NCI-H526 (cell line): ENCODE data around the gene PPY.
"Not testable (repeated sequence)": the region's sequence is repeated elsewhere in the genome, so short reads cannot be mapped to it uniquely, and the experiment has no call there.

Source experiments
- DNase-seq, 2 experiments: peaks; one replicate each; lab custom pipeline; 2025; lab: John Stamatoyannopoulos, UW

The PPY gene

GRCh38 chr17:43932357-43932756, 9.9 kb downstream of the PPY start:
- no peak for DNase-seq

DNA sequence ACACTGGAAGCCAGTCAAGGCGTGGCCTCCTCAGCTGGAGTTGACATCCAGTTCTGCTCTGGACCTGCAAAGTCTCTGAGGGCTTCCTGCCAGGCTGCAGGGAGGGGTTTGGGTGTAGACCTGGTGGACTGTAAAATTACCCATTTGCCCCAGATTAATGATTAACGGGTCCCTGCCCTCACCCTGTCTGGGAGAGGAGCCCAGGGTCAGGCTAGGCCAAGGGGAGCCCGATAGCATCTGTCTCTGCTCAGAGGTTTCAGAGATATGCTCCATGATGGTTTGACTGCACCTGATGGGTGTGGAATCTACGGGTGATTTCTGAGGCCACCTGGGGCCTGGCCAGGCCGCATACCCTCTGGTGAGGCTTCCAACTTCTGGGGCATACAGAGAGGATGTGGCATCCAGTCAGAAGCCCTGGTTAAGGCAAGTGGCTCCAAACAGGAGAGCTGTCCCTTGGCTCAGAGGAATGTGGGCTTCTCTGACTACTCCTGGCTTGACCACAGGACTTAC, 11.2 kb downstream of the PPY start:
- DNase-seq, result peak in 1 of 2 experiments; percentile 71

DNA sequence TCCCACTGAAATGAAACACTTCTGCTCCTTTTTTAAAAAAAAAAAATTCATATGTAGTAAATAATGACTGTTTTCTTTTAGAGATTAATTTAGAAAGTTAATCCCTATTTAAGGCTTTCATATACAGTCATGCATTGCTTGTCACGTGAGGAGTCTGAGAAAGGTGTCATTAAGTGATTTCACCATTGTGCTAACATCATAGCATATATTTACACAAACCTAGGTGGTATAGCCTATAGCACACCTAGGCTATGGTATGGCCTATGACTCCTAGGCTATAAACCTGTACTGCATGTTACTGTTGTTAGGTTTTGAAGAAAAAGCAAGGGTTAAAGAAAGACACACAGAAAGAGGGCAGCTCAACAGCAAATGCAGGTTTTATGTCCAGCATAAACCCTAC, 13.7 kb downstream of the PPY start:
- no peak for DNase-seq

DNA sequence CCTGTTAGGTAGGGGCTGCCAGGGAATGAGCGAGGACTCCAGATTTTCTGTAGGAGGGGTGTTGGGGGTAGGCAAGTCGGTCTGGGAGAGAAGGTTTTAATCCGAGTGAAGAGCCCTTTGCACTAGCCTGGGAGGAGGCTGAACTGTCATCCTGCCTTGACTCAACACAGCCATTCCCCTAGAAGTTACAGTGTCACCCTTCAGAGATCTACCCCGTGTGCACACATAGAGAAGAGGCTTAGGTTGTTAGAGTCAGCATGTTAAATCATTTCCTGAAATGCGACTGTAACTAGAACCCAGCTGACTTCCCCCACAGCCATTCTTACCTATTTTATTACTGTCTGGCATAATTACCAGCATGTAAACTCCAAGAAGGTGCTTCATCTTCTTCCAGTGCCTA, 14.3 kb downstream of the PPY start:
- DNase-seq, result not testable (repeated sequence)

DNA sequence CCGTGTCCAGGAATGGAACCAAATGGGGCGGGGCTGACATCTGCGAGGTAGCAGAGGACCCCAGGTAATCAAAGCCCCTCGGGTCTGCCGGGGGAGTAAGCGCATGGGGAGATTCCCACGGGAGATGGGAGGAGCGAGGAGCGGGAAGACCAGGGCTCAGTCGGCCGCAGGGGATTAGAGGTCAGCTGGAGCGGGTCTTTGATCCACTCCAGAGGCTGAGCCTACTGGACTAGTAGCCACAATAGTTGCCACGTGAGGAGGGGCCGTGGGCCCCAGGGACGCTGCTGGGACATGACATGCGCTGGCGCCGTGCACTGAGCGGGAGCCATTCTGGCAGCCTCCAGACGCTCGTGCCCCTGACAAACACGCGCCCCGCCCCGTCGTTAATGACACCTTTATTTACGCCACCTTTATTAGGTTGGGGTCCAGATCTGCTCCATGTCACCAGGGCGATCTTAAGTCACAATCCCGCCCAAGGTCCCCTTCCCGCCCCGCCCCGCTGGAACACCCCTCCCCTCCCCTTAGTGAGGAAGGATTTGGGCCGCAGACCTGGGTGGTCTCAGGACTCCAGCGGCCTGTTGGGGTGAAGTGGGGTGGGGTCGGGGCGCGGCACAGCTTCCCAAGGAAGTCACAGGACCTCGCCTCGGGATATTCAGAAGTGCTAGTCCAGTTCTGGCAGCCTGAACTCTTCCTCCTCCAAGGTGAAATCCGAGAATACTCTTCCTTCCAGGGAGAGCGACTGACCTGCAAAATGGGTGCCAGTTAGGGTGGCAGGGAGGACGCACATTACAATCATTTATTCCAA, 15.0 kb downstream of the PPY start:
- DNase-seq, result no peak

GRCh38 chr17:43924558-43924957, 17.7 kb downstream of the PPY start:
- DNase-seq, result no peak

GRCh38 chr17:43920500-43921095, 21.7 kb downstream of the PPY start:
- no peak for DNase-seq

DNA sequence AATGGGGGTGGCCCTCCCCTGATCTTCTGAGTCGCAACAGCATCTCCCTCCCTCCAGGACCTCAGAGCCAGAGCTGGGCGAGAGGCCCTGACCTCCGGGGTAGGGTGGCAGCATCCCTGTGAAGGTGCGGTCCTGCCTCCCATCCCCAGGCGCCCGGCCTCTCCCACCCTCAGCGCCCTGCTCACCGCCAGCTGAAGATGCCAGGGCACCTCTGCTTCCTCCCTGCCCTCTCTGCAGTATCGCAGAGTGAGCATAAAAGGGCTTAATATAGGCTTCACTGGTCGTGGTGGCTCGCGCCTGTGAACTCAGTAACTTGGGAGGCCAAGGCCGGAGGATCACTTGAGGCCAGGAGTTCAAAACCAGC, 24.3 kb downstream of the PPY start:
- DNase-seq, result no peak

DNA sequence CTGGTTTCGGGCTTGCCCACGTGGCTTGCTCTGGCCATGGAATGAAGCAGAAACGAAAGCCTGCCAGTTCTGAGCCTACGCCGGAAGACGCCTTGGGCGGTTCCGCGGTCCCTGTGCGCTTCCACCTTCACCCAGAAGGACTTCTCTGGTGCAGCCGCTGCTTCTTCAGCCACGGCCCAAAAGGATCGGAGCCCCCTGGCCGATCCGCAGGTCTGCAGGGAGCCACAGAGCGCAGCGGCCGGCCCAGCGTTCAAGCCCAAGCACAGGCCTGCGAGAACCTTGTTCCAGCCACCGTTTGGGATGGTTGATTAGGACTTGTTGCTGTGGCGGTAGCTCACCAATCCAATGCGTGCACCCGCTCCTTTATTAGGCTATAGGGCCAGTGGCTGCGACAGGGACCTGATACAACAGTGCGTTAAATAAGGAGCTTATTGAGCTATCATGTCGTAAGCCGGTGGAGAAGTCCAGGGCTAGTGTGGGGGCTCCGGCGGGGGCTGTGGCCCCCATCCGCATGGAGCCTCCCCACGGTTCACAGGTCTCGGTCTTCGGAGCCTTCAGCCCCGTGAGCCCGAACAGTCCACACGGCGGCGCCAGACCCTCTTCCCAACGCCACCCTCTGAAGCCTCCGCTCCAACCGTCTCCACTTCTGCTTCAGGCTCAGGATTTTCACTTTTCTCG, 24.8 kb downstream of the PPY start:
- peak in 1 of 2 experiments; percentile 25 for DNase-seq

GRCh38 chr17:43917016-43917347, 25.3 kb downstream of the PPY start:
- no peak for DNase-seq

DNA sequence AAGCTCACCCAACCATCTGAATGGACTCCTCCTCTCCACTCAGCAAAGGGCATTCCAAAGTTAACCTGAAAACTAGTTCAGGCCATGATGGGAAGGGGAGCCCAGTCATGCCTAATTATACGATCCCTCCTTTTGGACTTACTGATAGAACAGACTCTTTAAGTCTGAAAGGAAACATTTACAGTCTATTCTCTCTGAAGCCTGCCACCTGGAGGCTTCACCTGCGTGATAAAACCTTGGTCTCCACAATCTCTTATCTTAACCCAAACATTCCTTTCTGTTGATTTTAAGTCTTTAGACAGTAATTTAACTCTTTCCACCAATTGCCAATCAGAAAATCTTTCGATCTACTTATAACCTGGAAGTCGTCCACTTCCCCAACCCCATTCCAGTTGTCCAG, 25.9 kb downstream of the PPY start:
- no peak for DNase-seq

DNA sequence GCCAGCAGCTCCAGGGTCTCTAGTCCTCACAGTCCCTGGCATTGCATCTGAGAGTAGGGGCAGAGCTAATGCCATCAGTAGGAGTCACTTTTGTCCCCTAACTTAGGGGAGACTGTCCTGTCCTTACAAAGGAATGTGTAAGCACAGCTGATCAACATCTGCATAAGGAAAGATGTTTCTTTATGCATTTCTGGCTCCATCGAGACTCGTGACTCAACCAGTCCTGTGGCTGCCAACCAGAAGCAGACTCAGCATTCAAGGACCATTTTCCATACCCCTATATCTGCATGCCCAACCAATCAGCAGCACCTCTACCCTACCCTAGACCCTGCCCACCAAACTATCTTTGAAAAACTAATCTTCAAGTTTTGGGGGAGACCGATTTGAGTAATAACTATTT, 26.7 kb downstream of the PPY start:
- DNase-seq, result no peak

DNA sequence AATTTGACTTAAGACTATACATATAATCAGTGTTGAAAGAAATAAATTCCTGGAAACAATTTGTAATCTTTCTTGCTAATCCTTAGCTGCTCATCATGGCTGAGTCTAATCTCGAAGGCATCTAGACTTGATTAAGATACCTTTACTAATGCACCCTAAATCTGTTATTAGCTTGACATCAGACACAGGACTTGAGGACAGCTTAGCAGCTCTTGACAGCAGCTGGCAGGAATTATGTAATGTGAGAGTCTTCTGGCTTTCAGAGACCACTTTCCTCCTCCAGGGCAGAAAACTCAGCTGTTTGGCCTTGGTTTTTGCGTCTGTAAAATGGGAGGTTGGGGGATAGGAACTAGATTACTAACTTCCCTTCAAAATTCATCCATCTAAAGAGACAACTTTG, 27.8 kb downstream of the PPY start:
- DNase-seq, result no peak

GRCh38 chr17:43913584-43913983, 28.7 kb downstream of the PPY start:
- DNase-seq, result no peak

DNA sequence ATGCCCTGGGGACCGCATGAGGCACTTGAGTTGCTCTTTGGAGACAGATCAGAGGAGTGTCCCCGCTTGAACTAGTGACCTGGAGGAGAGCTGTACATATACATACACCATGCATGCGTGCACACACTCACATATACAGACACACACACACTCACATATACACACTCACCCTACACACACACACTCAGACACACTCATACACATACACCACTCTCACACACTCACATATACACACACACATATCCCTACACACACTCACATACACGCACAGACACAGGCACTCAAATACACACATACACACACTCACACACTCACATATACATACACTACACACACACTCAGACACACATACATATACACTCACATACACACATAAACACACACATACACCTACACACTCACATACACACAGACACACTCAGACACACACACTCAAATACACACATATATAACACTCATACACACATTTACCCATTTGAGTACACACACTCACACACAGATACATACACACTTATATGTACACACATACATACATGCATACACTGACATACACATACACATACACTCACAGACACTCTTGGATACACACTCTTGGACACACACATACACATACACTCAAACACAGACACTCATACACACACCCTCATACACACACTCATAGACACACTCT, 29.5 kb downstream of the PPY start:
- DNase-seq, result no peak

DNA sequence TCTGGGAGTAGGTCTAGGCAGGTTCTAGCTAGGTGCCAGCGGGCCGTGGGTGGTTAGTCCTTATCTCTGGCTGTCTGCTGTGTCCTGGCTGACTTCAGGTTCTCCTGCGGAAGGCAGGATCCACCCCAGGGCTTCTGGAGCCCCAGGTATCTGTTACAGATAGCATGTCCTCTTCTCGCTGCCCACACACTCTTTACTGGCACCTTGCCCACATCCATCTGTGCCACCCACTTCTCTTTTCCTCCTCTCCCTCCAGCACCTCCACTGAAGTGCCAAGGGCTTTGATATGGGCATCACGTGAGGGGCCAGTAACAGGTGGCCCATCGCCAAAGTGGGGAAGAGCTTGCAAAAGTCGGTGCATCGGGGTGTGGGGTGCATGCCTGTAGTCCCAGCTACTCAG, 30.4 kb downstream of the PPY start:
- no peak for DNase-seq

DNA sequence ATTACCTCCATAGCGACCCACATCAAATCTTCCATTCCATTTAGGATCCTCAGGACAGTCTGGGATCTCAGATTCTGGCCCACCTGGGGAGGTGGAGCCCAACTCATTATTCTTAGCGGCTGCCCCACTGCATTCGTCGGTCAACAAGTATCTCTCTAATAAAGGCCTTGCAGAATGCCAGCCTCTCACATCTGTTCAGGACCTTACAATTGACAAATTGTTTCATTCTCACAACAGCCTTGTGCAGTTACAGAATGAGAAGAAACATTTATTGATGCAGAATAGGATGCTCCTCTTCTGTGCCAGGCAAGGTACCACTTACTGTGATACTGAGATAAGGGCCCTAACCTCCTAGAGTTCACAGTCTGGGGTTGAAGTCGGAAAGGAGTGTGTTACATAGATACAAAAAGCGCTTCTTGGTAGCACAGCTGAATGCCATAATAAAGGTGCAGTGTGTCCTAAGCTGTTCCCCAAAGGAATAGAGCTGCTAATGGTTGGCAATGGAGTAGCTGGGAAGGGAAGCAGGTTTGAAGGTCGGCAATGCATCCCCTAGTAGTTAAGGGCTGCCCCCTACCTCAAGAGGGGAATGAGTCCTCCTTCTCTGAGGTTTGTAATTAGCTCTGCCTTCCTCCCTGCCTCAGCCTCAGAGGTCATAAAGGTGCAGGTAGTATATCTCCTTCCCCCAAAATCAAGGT, 32.6 kb downstream of the PPY start:
- DNase-seq, result no peak

DNA sequence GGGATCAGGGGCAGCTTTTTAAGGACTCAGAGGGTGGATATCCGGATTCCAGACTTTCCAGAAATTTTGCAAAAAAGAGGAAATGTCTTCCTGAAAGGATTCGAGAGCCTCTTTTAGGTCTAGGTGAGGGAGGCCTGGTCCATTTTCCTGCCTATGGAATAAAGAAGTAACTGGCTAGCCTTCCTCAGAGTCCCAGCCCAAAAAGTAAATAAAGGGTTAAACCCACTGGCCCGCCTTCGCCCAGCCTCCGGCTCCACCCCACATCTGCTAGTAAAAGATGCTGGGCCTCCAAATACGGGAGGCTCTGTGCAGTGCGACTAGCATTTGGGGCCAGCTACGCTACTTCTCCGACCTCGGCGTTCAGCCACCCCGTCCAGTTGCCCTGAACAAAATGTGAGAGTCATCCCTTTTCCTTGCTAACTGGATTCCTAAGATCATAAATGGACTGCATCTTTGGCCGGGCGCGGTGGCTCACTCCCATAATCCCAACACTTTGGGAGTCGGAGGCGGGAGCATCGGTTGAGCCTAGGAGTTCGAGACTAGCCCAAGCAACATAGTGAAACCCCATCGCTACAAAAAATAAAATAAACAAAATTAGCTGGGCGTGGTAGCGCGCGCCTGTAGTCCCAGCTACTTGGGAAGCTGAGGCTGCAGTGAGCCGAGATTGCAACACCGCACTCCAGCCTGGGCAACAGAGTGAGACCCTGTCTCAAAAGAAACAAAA, 34.1 kb downstream of the PPY start:
- peak; percentile 44 to 77 for DNase-seq

- peak; percentile 58 to 86 for DNase-seq
Measured at GRCh38 chr17:43907425-43907981, 34.8 kb downstream of the PPY start, which contains the start of gene MPP2. TSS of gene MPP2 (minus strand) at chr17:43907536. CDS start at chr17:43904460, 3,076 bp downstream.

GRCh38 chr17:43906951-43907424, 35.3 kb downstream of the PPY start:
- peak in 1 of 2 experiments; percentile 41 for DNase-seq
